GM23338 (cell line): ENCODE results near the gene KRTAP4-11. TPM values are rescaled to one million over a fixed set of nuclear protein-coding genes. Genes with fewer than 3 reads are reported as not detected.

Experiments used
- ATAC-seq: fragments of 200-7000 bp; cut with Tn5 transposase; 3 replicates; pipeline ENCODE4 v1.9.1; 2020
- DNase-seq: peaks from one replicate; pipeline ENCODE4 v3.0.0-alpha.2; 2015; ENCODE audit warnings: low spot score
- H2AFZ ChIP-seq: fragments of 200-600 bp; sonication (generic); 2 replicates; pipeline ENCODE4 v1.8.0; 2016; ENCODE audit warnings: antibody characterized with exemption, mild to moderate bottlenecking, moderate library complexity
- H3F3A ChIP-seq: fragments of 200-600 bp; sonication (generic); replicated peaks from 2 replicates; pipeline ENCODE4 v1.8.0; 2017; ENCODE audit warnings: antibody characterized with exemption, mixed run types, low read depth
- H3K27ac ChIP-seq: fragments of 200-600 bp; sonication (generic); 2 replicates; pipeline ENCODE4 v1.6.1; 2016; ENCODE audit warnings: low read depth
- H3K27me3 ChIP-seq: fragments of 200-600 bp; sonication (generic); 2 replicates; pipeline ENCODE4 v1.8.0; 2016; ENCODE audit warnings: mild to moderate bottlenecking, mixed run types, moderate library complexity; ENCODE audit not compliant: insufficient read depth
- H3K36me3 ChIP-seq: fragments of 200-600 bp; sonication (generic); 2 replicates; pipeline ENCODE4 v1.8.0; 2016; ENCODE audit warnings: mild to moderate bottlenecking; ENCODE audit not compliant: insufficient read depth
- H3K4me1 ChIP-seq: fragments of 200-600 bp; sonication (generic); 2 replicates; pipeline ENCODE4 v1.8.0; 2016; ENCODE audit warnings: mild to moderate bottlenecking, moderate library complexity; ENCODE audit not compliant: insufficient read depth
- H3K4me2 ChIP-seq: fragments of 200-600 bp; sonication (generic); 2 replicates; pipeline ENCODE4 v1.7.1; 2017; ENCODE audit warnings: mixed run types
- H3K4me3 ChIP-seq: fragments of 200-600 bp; sonication (generic); 2 replicates; pipeline ENCODE4 v1.6.1; 2016; ENCODE audit warnings: mixed run types
- H3K79me2 ChIP-seq: fragments of 200-600 bp; sonication (generic); replicated peaks from 2 replicates; pipeline ENCODE4 v1.8.0; 2017; ENCODE audit warnings: mild to moderate bottlenecking; ENCODE audit not compliant: insufficient read depth
- H3K9me2 ChIP-seq: fragments of 200-600 bp; sonication (generic); 2 replicates; pipeline ENCODE4 v1.8.0; 2017; ENCODE audit not compliant: insufficient read depth
- H4K20me1 ChIP-seq: fragments of 200-600 bp; sonication (generic); replicated peaks from 2 replicates; pipeline ENCODE4 v1.8.0; 2017; ENCODE audit warnings: mild to moderate bottlenecking; ENCODE audit not compliant: insufficient read depth
- H3K27ac Mint-ChIP-seq: 2 replicates; pipeline ENCODE4 v1.8.0; 2020; ENCODE audit warnings: inconsistent platforms, mild to moderate bottlenecking, moderate library complexity, mixed read lengths
- H3K27me3 Mint-ChIP-seq: 3 replicates; pipeline ENCODE4 v1.8.0; 2022; ENCODE audit warnings: low read depth, mild to moderate bottlenecking, moderate library complexity, mixed read lengths, inconsistent platforms; ENCODE audit not compliant: insufficient read depth, poor library complexity
- H3K36me3 Mint-ChIP-seq: 3 replicates; pipeline ENCODE4 v1.8.0; 2021; ENCODE audit warnings: low read depth, mild to moderate bottlenecking, inconsistent platforms, moderate library complexity, mixed read lengths
- H3K4me1 Mint-ChIP-seq: 3 replicates; pipeline ENCODE4 v1.8.0; 2020; ENCODE audit warnings: mild to moderate bottlenecking, inconsistent platforms, mixed read lengths
- H3K4me3 Mint-ChIP-seq: 3 replicates; pipeline ENCODE4 v1.8.0; 2021; ENCODE audit warnings: moderate library complexity, mild to moderate bottlenecking, inconsistent platforms, mixed read lengths
- H3K9me3 Mint-ChIP-seq: 3 replicates; pipeline ENCODE4 v1.8.0; 2020; ENCODE audit warnings: moderate library complexity, mild to moderate bottlenecking, inconsistent platforms, mixed read lengths
- CREB1 ChIP-seq: fragments of 250-450 bp; sonication (Bioruptor Pico); IDR thresholded peaks from 2 replicates; pipeline ENCODE4 v1.5.0; 2020; ENCODE audit warnings: low read depth, mild to moderate bottlenecking, moderate library complexity
- EZH2 ChIP-seq: fragments of 200-600 bp; sonication (generic); IDR thresholded peaks from one replicate; pipeline ENCODE4 v1.8.0; 2017; ENCODE audit warnings: antibody characterized with exemption, mild to moderate bottlenecking, low read depth; ENCODE audit not compliant: unreplicated experiment
- EZH2phosphoT487 ChIP-seq: fragments of 200-600 bp; sonication (generic); IDR thresholded peaks from one replicate; pipeline ENCODE4 v1.8.1; 2018; ENCODE audit warnings: antibody characterized with exemption; ENCODE audit not compliant: unreplicated experiment
- JUNB ChIP-seq: IDR thresholded peaks from one replicate; pipeline ENCODE4 v1.6.1; 2016; ENCODE audit warnings: antibody characterized with exemption; ENCODE audit not compliant: unreplicated experiment
- NANOG ChIP-seq: IDR thresholded peaks from 2 replicates; pipeline ENCODE4 v1.6.1; 2016; ENCODE audit warnings: antibody characterized with exemption, borderline replicate concordance
- STAT1 ChIP-seq: IDR thresholded peaks from one replicate; pipeline ENCODE4 v1.6.1; 2016; ENCODE audit warnings: antibody characterized with exemption; ENCODE audit not compliant: unreplicated experiment
- ZNF114 ChIP-seq: fragments of 250-450 bp; sonication (Bioruptor Pico); IDR thresholded peaks from 2 replicates; pipeline ENCODE4 v1.5.0; 2020; ENCODE audit warnings: mild to moderate bottlenecking, moderate library complexity
- ZNF331 ChIP-seq: fragments of 250-450 bp; sonication (Bioruptor Pico); IDR thresholded peaks from 2 replicates; pipeline ENCODE4 v1.5.0; 2020; ENCODE audit warnings: low read depth, mild to moderate bottlenecking, moderate library complexity
- polyA plus RNA-seq: library from polyadenylated mRNA; unstranded; fragments of >200 nt; fragmentation: Nextera tagmentation; extraction: Ambion mirVana; gene quantifications from 2 replicates; pipeline ENCODE4 v1.2.1, GENCODE V29; 2016
- total RNA-seq: library from RNA; depleted of rRNA; stranded (reverse); fragments of >200 nt; shearing (Covaris generic); gene quantifications from 2 replicates; pipeline ENCODE4 v1.2.3, GENCODE V29; 2014
- TF ChIP-seq, protein P1 (sequence below): IDR thresholded peaks from 2 replicates; pipeline ENCODE4 v1.6.1; 2016; ENCODE audit warnings: antibody characterized with exemption
- TF ChIP-seq, protein P2 (sequence below): IDR thresholded peaks from one replicate; pipeline ENCODE4 v1.6.1; 2018; ENCODE audit warnings: antibody characterized with exemption; ENCODE audit not compliant: unreplicated experiment

KRTAP4-11 gene
- total and polyA plus RNA-seq, 2 experiments from 2014 or later, result not detected

DNA sequence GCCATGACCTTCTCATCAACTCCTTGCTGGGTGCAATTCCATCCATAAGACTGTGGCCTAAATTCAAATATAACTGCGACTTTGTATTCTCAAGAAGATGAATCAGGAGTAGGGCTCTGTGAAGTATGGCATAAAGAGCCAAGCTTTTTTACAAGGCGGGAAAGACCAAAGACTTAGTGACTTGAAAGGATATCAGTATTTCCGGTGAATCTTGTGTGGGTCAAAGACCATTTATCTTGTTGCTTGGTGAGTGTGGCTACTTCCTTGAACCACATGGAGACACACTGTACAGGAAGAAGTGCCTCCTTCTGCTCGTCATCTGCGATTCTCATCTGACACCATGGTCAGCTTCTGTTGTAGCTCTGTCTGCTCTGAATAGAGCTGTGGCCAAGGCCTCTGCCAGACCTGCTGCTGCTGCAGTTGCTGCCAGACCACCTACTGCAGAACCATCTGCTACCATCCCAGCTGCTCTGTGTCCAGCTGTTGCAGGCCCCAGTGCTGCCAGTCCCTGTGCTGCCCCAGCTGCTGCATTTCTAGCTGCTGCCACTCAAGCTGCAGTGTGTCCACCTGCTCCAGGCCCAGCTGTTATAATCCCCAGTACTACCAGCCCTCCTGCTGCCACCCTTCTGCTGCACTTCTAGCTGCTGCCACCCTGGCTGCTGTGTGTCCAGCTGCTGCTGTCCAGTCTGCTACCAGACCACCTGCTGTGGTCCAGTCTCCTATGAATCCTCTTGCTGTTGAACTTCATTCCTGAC lies 46.4 kb downstream of the KRTAP4-11 start (continued):
- TF ChIP-seq ZNF331, result no peak
- no peak for TF ChIP-seq EZH2
- TF ChIP-seq JUNB, result no peak
- TF ChIP-seq ZNF114 (CRISPR knock-in tag), result no peak
- TF ChIP-seq, protein P1, sequence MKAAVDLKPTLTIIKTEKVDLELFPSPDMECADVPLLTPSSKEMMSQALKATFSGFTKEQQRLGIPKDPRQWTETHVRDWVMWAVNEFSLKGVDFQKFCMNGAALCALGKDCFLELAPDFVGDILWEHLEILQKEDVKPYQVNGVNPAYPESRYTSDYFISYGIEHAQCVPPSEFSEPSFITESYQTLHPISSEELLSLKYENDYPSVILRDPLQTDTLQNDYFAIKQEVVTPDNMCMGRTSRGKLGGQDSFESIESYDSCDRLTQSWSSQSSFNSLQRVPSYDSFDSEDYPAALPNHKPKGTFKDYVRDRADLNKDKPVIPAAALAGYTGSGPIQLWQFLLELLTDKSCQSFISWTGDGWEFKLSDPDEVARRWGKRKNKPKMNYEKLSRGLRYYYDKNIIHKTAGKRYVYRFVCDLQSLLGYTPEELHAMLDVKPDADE, result no peak
- TF ChIP-seq NANOG, result no peak
- TF ChIP-seq EZH2phosphoT487, result no peak

DNA sequence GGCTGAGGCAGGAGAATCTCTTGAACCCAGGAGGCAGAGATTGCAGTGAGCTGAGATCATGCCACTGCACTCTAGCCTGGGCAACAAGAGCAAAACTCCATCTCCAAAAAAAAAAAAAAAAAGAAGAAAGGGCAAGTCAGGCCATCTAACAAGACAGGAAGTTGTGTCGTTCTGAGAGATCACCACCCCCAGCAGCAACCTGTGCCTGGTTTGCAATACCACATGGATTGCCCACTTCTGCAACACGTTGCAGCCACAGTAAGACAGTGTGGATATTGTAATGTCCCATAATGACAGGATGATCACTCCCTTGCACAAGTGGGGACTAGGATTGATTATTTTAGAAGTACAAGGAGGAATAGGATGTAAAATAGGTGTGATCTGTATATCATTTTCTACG lies 49.1 kb downstream of the KRTAP4-11 start:
- no peak for TF ChIP-seq NANOG
- TF ChIP-seq JUNB, result no peak
- TF ChIP-seq STAT1, result no peak
- TF ChIP-seq, protein P2, sequence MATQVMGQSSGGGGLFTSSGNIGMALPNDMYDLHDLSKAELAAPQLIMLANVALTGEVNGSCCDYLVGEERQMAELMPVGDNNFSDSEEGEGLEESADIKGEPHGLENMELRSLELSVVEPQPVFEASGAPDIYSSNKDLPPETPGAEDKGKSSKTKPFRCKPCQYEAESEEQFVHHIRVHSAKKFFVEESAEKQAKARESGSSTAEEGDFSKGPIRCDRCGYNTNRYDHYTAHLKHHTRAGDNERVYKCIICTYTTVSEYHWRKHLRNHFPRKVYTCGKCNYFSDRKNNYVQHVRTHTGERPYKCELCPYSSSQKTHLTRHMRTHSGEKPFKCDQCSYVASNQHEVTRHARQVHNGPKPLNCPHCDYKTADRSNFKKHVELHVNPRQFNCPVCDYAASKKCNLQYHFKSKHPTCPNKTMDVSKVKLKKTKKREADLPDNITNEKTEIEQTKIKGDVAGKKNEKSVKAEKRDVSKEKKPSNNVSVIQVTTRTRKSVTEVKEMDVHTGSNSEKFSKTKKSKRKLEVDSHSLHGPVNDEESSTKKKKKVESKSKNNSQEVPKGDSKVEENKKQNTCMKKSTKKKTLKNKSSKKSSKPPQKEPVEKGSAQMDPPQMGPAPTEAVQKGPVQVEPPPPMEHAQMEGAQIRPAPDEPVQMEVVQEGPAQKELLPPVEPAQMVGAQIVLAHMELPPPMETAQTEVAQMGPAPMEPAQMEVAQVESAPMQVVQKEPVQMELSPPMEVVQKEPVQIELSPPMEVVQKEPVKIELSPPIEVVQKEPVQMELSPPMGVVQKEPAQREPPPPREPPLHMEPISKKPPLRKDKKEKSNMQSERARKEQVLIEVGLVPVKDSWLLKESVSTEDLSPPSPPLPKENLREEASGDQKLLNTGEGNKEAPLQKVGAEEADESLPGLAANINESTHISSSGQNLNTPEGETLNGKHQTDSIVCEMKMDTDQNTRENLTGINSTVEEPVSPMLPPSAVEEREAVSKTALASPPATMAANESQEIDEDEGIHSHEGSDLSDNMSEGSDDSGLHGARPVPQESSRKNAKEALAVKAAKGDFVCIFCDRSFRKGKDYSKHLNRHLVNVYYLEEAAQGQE, result no peak
- TF ChIP-seq EZH2, result no peak
- no peak for TF ChIP-seq CREB1 (CRISPR knock-in tag)
- DNase-seq, result no peak
- no peak for ATAC-seq
- no peaks in the 10 kb centered on the region for H3K27me3 ChIP-seq
- H3F3A ChIP-seq, result no peaks in the 10 kb centered on the region
- no peak overlapping the region for H3K4me3 Mint-ChIP-seq
- H4K20me1 ChIP-seq, result no peaks in the 10 kb centered on the region
- H3K9me3 Mint-ChIP-seq, result no peaks in the 10 kb centered on the region
- no peak overlapping the region for H3K4me3 ChIP-seq
- no peaks in the 10 kb centered on the region; the same call in none of the 2 replicates for H3K9me2 ChIP-seq
- H3K27ac Mint-ChIP-seq, result no peak overlapping the region
- H3K4me2 ChIP-seq, result no peak overlapping the region
- no peaks in the 10 kb centered on the region for H3K4me1 Mint-ChIP-seq
- no peaks in the 10 kb centered on the region for H3K36me3 ChIP-seq
- no peak overlapping the region for H3K27ac ChIP-seq
- no peaks in the 10 kb centered on the region for H3K79me2 ChIP-seq
- no peaks in the 10 kb centered on the region for H3K36me3 Mint-ChIP-seq
- no peak overlapping the region for H2AFZ ChIP-seq
- H3K4me1 ChIP-seq, result no peaks in the 10 kb centered on the region
- H3K27me3 Mint-ChIP-seq, result no peaks in the 10 kb centered on the region
